Sigmoid colon (tissue), 7 donors: ENCODE data around the gene HID1. TPM values are rescaled to one million over a fixed set of nuclear protein-coding genes. Genes with fewer than 3 reads are reported as not detected.

Source experiments
- DNase-seq: peaks from one replicate; pipeline ENCODE4 v3.0.0-alpha.2; 2019
- H3K27ac ChIP-seq, 4 donors: fragments of 200-600 bp; sonication (generic); one replicate each; pipeline ENCODE4 v1.5.1; 2016 to 2019; ENCODE audit warnings: mild to moderate bottlenecking in 1 of 4
- H3K27me3 ChIP-seq, 3 donors: fragments of 200-600 bp; sonication (generic); one replicate each; pipeline ENCODE4 v1.5.1; 2019; ENCODE audit warnings: mild to moderate bottlenecking in 1 of 3
- H3K36me3 ChIP-seq, 4 donors: fragments of 200-600 bp; sonication (generic); one replicate each; pipeline ENCODE4 v1.5.1; 2016 to 2019
- H3K4me1 ChIP-seq, 4 donors: fragments of 200-600 bp; sonication (generic); one replicate each; pipeline ENCODE4 v1.5.1; 2017 to 2019
- H3K4me3 ChIP-seq, 4 donors: fragments of 200-600 bp; sonication (generic); one replicate each; pipeline ENCODE4 v1.5.1; 2017 to 2019; ENCODE audit warnings: mild to moderate bottlenecking in 2 of 4, moderate library complexity in 1 of 4
- H3K9me3 ChIP-seq, 4 donors: fragments of 200-600 bp in 3 of 4; sonication (generic) in 3 of 4; one replicate each; pipeline versions ENCODE4 v1.5.1 to v1.6.1; 2013 to 2019
- CTCF ChIP-seq, 4 experiments: fragments of 450-650 bp in 3 of 4; fragments of 200-600 bp in 1 of 4; IDR thresholded peaks; one replicate each; pipeline ENCODE4 v1.5.1; 2016 to 2019; ENCODE audit warnings: antibody characterized with exemption in 4 of 4, mild to moderate bottlenecking in 3 of 4, moderate library complexity in 2 of 4
- EP300 ChIP-seq, 4 donors: sonication (generic); formaldehyde crosslinking; IDR thresholded peaks; one replicate each; pipeline ENCODE4 v1.6.1; 2017; ENCODE audit warnings: antibody characterized with exemption in 4 of 4
- POLR2A ChIP-seq, 2 donors: fragments of 450-650 bp; IDR thresholded peaks; one replicate each; pipeline ENCODE4 v1.6.1; 2016; ENCODE audit warnings: antibody characterized with exemption in 2 of 2, mild to moderate bottlenecking in 2 of 2, moderate library complexity in 2 of 2
- POLR2AphosphoS5 ChIP-seq, 4 donors: sonication (generic); formaldehyde crosslinking; IDR thresholded peaks; one replicate each; pipeline ENCODE4 v1.6.1; 2017; ENCODE audit warnings: antibody characterized with exemption in 4 of 4
- WGBS, 2 donors: extraction: QIAGEN DNeasy Blood & Tissue Kit; methylation state at CpG; one replicate each; pipeline ENCODE4 v1.1.7; 2013; 5-methylcytosine and 5-hydroxymethylcytosine counted together
- intact Hi-C: fragments of 100-400 bp; cut with DNase I; formaldehyde crosslinking; loops from one replicate; pipeline ENCODE4 v1.15.1; 2023
- polyA plus RNA-seq, 3 donors: library from polyadenylated mRNA; stranded (reverse); fragments of 200-250 nt; gene quantifications; one replicate each; pipeline ENCODE4 v1.2.3, GENCODE V29; 2013
- total RNA-seq, 4 donors: library from RNA; depleted of rRNA; stranded (reverse); fragments of >200 nt; gene quantifications; one replicate each; pipeline ENCODE4 v1.1.0, GENCODE V29; 2016
- donor health status: healthy with polysubstance abuse.
- donor health status: Bipolar disorder and iron deficiency.
- donor health status: healthy.

The HID1 gene
- total and polyA plus RNA-seq, 7 donors, result 7.1 to 34.8 (median 21.6) TPM

DNA sequence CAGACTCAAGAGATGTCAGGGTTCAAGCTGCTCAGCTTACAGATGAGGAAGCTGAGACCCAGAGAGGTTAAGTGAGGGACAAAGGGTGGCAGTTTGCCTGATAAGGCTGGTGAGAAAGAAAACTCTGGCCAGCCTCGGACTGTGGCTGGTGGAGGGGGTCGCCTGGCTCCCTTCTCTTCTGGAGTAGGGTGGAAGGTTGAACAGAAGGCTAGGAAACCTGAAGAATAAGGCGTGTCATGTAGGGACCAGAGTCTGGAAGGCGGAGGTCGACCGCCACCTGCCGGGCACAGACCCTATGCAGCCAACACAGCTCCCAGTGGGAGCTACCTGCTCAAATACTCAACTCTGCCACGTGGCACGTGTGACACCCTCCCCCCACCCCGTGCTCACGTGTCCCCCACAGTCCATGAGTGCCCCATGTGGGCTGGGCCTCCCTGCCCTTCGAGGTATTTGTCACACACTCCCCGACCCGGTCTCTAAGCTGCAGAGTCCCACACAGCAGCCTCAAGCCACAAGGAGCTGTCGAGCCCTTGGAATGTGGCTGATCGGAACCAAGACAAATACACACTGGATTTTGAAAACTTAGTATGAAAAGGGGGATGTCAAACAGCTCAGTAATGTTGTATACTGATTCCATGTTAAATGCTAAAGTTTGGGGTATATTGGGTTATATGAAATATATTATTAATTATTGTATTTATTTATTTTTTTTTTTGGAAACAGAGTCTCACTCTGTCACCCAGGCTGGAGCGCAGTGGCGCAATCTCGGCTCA lies 11.8 kb downstream of the HID1 start:
- Histone ChIP-seq H3K9me3 (no peaks in the 10 kb centered on the region), H3K4me3 (no peak overlapping the region), H3K36me3 (no peaks in the 10 kb centered on the region), H3K4me1 (peaks cover 0 to 4% (median 2%) of the 10 kb centered on the region in 4 donors), H3K27me3 (no peaks in the 10 kb centered on the region), H3K27ac (no peak overlapping the region)
- intact Hi-C loops, result loop anchor here (1.0 to 2.0 kb wide), 2 partner anchors 53 to 240 kb away; no protein-coding TSS in a partner anchor
- 40 to 42% methylated on average over 19 of the region's 19 CpGs for WGBS, 2 donors
- DNase-seq, result no peak
- no peak for TF ChIP-seq CTCF (IDR thresholded peaks at IDR 0.05)
- no peak for TF ChIP-seq EP300 (IDR thresholded peaks at IDR 0.05)
- no peak for TF ChIP-seq POLR2A (IDR thresholded peaks at IDR 0.05)
- no peak for TF ChIP-seq POLR2AphosphoS5 (IDR thresholded peaks at IDR 0.05)

- no peaks in the 10 kb centered on the region for H3K9me3 ChIP-seq
- no peaks in the 10 kb centered on the region for H3K27me3 ChIP-seq
- TF ChIP-seq CTCF (IDR thresholded peaks at IDR 0.05), result no peak
- TF ChIP-seq EP300 (IDR thresholded peaks at IDR 0.05), result no peak
- no peak for TF ChIP-seq POLR2AphosphoS5 (IDR thresholded peaks at IDR 0.05)
- no peak for TF ChIP-seq POLR2A (IDR thresholded peaks at IDR 0.05)
- intact Hi-C loops, result loop anchor here (2.0 to 5.0 kb wide), 2 partner anchors 213 to 241 kb away; partner anchors contain the start of gene NHERF1
- H3K27ac ChIP-seq, result no peak overlapping the region
- no peak for DNase-seq
- H3K4me3 ChIP-seq, result no peak overlapping the region
- WGBS, 2 donors, result 70 to 78% methylated on average over 14 of the region's 14 CpGs
- no peaks in the 10 kb centered on the region for H3K36me3 ChIP-seq
- H3K4me1 ChIP-seq, result peaks cover 0 to 4% (median 2%) of the 10 kb centered on the region in 4 donors
Measured at GRCh38 chr17:74959826-74960515, 12.6 kb downstream of the HID1 start.

- peaks cover 0 to 4% (median 2%) of the 10 kb centered on the region in 4 donors for H3K4me1 ChIP-seq
- no peak overlapping the region for H3K4me3 ChIP-seq
- no peaks in the 10 kb centered on the region for H3K27me3 ChIP-seq
- H3K9me3 ChIP-seq, result no peaks in the 10 kb centered on the region
- no peak overlapping the region for H3K27ac ChIP-seq
- intact Hi-C loops, result loop anchor here (1.0 to 5.0 kb wide), 2 partner anchors 35 to 211 kb away; partner anchors contain the start of genes NHERF1 and USH1G
- H3K36me3 ChIP-seq, result no peaks in the 10 kb centered on the region
- peak; percentile 81 for DNase-seq
- WGBS, 2 donors, result 50 to 53% methylated on average over 33 of the region's 33 CpGs
- TF ChIP-seq EP300 (IDR thresholded peaks at IDR 0.05), result no peak
- no peak for TF ChIP-seq POLR2A (IDR thresholded peaks at IDR 0.05)
- peak; percentile 68 to 97 (median 84) for TF ChIP-seq CTCF (IDR thresholded peaks at IDR 0.05)
- TF ChIP-seq POLR2AphosphoS5 (IDR thresholded peaks at IDR 0.05), result no peak
Measured at GRCh38 chr17:74957935-74958740, 14.4 kb downstream of the HID1 start.

DNA sequence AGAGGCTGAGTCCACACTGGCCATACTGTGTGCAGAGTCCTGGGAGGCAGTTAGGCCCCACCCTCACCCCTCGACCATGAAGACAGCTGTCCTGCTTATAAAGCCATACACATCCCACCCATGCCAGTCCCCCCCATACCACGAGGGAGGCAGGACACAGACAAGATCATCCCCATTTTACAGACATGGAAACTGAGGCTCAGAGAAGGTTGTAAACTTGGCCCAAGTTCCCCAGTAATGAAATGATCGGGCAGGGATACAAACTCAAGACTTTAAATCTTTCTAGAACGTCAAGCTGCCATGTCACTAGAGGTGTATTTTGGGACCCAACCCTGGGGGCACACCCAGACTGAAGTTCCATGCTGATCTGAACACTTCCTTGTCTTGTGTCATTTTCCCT lies 16.5 kb downstream of the HID1 start:
- DNase-seq, result no peak
- Histone ChIP-seq H3K27ac (no peak overlapping the region), H3K9me3 (no peaks in the 10 kb centered on the region), H3K4me3 (no peak overlapping the region), H3K36me3 (no peaks in the 10 kb centered on the region), H3K4me1 (no peaks in the 10 kb centered on the region), H3K27me3 (peaks cover 0 to 15% (median 0%) of the 10 kb centered on the region in 3 donors)
- 74 to 79% methylated on average over 4 of the region's 4 CpGs for WGBS, 2 donors
- intact Hi-C loops, result loop anchor here (5.0 kb wide), 1 partner anchor 209 kb away; the partner anchor contains the start of gene NHERF1
- no peak for TF ChIP-seq EP300 (IDR thresholded peaks at IDR 0.05)
- no peak for TF ChIP-seq POLR2AphosphoS5 (IDR thresholded peaks at IDR 0.05)
- no peak for TF ChIP-seq CTCF (IDR thresholded peaks at IDR 0.05)
- TF ChIP-seq POLR2A (IDR thresholded peaks at IDR 0.05), result no peak
